Measurements from ENCODE around the gene GRK4.
A peak's percentile ranks its signal among the peaks of the same experiment; 100 is the strongest.
"Not testable (repeated sequence)": the region's sequence is repeated elsewhere in the genome, so short reads cannot be mapped to it uniquely, and the experiment has no call there.

The GRK4 gene

DNA sequence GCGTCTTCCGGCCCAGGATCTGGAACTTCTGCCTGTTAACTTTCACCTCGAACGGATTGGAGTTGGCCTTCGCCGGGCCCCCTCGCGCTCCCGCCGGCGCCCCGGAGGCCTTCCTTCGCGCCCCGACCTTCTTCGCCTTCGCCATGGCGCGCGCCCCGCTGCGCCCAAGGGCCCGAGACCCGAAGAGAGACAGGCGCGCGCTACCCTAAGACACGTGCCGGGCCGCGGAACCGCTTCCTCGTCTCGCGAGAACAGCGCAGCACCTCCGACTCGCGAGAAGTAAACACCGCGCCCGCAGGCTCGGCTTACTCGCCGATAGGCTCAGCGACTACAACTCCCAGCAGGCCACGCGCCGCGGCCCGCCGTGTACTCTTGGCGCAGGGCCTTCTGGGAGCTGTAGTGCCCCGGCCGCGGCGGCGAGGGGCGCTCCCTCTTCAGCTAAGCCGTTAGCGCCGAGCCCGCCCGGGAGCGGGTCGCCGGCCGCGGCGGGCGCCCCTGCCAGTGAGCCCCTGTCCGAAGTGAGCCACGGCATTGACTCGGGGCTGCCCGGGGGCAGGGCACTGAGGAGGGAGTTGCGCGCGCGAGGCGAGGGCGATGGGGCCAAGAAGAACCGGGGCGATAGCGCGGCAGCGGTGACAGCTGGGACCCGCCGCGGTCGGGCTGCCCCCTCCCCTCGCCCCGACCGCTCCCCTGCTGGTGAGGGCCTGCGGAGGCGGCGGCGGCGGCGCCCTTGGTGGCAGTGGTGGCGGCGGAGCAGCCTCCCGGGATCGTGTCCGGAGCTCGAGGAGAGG, at the start of gene GRK4, which contains the start of gene NOP14:
Gene GRK4, plus strand, starts transcription at position 397 of the 791 bp plus-strand sequence. CDS start 500 bp downstream, outside the sequence.
Gene NOP14, minus strand, starts transcription at position 232 of the 791 bp plus-strand sequence. Its CDS starts 87 bp downstream, at position 145.
- peak; percentile 95 for DNase-seq
- no peaks in the 10 kb centered on the region for H3K9me3 Mint-ChIP-seq
- H3K4me3 Mint-ChIP-seq, result peak within 1 kb of the TSS; percentile 93
- H3K27me3 Mint-ChIP-seq (ENCODE audit: low read depth, poor library complexity), result peaks cover 6% of the 10 kb centered on the region
- H3K27ac Mint-ChIP-seq, result peak within 1 kb of the TSS; percentile 99
- peaks cover 9% of the 10 kb centered on the region for H3K36me3 Mint-ChIP-seq (ENCODE audit: low read depth)
- H3K4me1 Mint-ChIP-seq, result peaks cover 48% of the 10 kb centered on the region
- TF ChIP-seq, protein P1, sequence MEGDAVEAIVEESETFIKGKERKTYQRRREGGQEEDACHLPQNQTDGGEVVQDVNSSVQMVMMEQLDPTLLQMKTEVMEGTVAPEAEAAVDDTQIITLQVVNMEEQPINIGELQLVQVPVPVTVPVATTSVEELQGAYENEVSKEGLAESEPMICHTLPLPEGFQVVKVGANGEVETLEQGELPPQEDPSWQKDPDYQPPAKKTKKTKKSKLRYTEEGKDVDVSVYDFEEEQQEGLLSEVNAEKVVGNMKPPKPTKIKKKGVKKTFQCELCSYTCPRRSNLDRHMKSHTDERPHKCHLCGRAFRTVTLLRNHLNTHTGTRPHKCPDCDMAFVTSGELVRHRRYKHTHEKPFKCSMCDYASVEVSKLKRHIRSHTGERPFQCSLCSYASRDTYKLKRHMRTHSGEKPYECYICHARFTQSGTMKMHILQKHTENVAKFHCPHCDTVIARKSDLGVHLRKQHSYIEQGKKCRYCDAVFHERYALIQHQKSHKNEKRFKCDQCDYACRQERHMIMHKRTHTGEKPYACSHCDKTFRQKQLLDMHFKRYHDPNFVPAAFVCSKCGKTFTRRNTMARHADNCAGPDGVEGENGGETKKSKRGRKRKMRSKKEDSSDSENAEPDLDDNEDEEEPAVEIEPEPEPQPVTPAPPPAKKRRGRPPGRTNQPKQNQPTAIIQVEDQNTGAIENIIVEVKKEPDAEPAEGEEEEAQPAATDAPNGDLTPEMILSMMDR (IDR thresholded peaks at IDR 0.05), result peak; percentile 20

DNA sequence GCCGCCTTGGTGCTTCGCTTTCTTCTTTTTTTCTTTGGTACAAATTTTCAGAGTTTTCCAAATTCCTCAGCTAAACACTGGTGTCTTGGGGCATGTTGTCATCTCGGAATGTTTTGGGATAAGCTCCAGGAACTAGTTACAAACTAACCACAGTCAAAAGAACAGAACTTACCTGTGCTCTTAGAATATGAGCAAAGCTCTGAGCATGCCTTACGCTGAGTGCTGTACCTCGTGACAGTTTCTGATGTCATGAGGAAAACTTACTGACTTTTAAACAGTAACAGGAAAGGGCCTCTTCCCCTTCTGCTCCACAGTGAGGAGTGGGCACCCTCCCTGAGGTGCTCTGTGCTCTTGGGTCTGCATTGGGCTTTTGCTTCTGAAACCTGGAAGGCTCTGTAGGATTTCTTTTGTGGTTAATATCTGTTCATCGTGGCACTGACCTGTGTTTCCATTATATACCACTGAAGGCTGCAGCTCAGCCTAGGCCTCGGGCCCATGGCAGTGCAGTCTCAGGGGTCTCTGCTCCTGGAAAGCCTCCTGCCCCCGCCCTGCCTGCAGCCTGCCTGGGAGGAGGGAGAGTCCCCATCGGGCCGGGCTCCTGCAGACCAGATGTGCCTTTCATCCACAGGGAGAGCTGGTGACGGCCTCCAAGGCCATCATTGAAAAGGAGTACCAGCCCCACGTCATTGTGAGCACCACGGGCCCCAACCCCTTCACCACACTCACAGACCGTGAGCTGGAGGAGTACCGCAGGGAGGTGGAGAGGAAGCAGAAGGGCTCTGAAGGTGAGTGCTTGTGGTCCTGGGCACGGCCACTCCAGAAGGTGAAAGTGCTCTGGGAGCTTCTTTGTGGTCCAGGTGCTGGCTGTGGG, 48.9 kb upstream of the GRK4 start:
- Mint-ChIP-seq H3K36me3 (ENCODE audit: low read depth) (peaks cover 82% of the 10 kb centered on the region), H3K27me3 (ENCODE audit: low read depth, poor library complexity) (peaks cover 3% of the 10 kb centered on the region), H3K4me3 (no peak overlapping the region), H3K4me1 (no peaks in the 10 kb centered on the region), H3K9me3 (peaks cover 31% of the 10 kb centered on the region), H3K27ac (peak overlapping the region; percentile 71)
- TF ChIP-seq, protein P1 (IDR thresholded peaks at IDR 0.05), result no peak
- DNase-seq, result no peak

DNA sequence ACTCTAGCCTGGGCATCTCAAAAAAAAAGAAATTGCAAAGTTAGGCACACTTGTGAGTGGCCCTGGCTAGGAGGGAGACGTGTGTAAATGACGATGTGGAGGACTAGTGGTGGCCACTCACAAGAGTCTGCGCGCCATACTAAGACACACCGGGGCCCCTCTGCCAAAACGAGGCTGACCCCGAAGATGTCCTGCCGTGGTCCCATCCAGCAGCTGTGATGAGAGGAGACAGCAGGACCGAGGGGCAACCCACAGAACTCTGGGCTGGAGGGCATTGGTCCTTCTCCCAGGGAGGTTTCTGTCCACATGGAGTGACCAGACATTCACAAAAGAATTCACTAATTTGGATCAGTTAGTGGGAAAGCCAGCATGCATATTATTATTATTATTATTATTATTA, 47.6 kb upstream of the GRK4 start:
- Mint-ChIP-seq H3K4me1 (no peaks in the 10 kb centered on the region), H3K9me3 (peaks cover 44% of the 10 kb centered on the region), H3K27me3 (ENCODE audit: low read depth, poor library complexity) (peaks cover 3% of the 10 kb centered on the region), H3K27ac (no peak overlapping the region), H3K4me3 (no peak overlapping the region), H3K36me3 (ENCODE audit: low read depth) (peaks cover 84% of the 10 kb centered on the region)
- TF ChIP-seq, protein P1 (IDR thresholded peaks at IDR 0.05), result no peak
- no peak for DNase-seq

DNA sequence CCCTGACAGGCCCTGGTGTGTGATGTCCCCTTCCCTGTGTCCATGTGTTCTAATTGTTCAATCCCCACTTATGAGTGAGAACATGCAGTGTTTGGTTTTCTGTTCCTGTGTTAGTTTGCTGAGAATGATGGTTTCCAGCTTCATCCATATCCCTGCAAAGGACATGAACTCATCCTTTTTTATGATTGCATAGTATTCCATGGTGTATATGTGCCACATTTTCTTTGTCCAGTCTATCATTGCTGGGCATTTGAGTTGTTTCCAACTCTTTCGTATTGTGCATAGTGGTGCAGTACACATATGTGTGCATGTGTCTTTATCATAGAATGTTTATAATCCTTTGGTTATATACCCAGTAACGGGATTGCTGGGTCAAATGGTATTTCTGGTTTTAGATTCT, 46.7 kb upstream of the GRK4 start:
- H3K36me3 Mint-ChIP-seq (ENCODE audit: low read depth), result peaks cover 88% of the 10 kb centered on the region
- H3K4me3 Mint-ChIP-seq; H3K27me3 Mint-ChIP-seq (ENCODE audit: low read depth, poor library complexity); H3K4me1 Mint-ChIP-seq; DNase-seq; H3K27ac Mint-ChIP-seq: not testable (repeated sequence)
- peaks cover 50% of the 10 kb centered on the region for H3K9me3 Mint-ChIP-seq

DNA sequence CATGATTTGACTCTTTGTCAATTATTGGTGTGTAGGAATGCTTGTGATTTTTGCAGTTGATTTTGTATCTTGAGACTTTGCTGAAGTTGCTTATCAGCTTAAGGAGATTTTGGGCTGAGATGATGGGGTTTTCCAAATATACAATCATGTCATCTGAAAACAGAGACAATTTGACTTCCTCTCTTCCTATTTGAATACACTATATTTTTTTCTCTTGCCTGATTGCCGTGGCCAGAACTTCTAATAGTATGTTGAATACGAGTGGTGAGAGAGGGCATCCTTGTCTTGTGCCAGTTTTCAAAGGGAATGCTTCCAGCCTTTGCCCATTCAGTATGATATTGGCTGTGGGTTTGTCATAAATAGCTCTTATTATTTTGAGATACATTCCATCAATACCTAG, 45.1 kb upstream of the GRK4 start:
- DNase-seq; H3K27me3 Mint-ChIP-seq (ENCODE audit: low read depth, poor library complexity); H3K4me3 Mint-ChIP-seq; H3K27ac Mint-ChIP-seq: not testable (repeated sequence)
- Mint-ChIP-seq H3K9me3 (peaks cover 53% of the 10 kb centered on the region), H3K4me1 (peaks cover 16% of the 10 kb centered on the region), H3K36me3 (ENCODE audit: low read depth) (peaks cover 94% of the 10 kb centered on the region)

DNA sequence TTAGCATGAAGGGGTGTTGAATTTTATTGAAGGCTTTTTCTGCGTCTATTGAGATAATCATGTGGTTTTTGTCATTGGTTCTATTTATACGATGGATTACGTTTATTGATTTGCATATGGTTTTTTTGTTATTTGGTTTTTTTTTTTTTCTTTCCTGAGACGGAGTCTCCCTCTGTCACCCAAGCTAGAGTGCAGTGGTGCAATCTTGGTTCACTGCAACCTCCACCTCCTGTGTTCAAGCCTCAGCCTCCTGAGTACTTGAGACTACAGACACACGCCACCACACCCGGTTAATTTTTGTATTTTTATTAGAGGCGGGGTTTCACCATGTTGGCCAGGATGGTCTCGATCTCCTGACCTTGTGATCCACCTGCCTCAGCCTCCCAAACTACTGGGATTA, 44.7 kb upstream of the GRK4 start:
- peaks cover 53% of the 10 kb centered on the region for H3K9me3 Mint-ChIP-seq
- H3K36me3 Mint-ChIP-seq (ENCODE audit: low read depth), result peaks cover 95% of the 10 kb centered on the region
- not testable (repeated sequence) for H3K27ac Mint-ChIP-seq; DNase-seq; H3K4me3 Mint-ChIP-seq; H3K27me3 Mint-ChIP-seq (ENCODE audit: low read depth, poor library complexity)
- peaks cover 20% of the 10 kb centered on the region for H3K4me1 Mint-ChIP-seq

DNA sequence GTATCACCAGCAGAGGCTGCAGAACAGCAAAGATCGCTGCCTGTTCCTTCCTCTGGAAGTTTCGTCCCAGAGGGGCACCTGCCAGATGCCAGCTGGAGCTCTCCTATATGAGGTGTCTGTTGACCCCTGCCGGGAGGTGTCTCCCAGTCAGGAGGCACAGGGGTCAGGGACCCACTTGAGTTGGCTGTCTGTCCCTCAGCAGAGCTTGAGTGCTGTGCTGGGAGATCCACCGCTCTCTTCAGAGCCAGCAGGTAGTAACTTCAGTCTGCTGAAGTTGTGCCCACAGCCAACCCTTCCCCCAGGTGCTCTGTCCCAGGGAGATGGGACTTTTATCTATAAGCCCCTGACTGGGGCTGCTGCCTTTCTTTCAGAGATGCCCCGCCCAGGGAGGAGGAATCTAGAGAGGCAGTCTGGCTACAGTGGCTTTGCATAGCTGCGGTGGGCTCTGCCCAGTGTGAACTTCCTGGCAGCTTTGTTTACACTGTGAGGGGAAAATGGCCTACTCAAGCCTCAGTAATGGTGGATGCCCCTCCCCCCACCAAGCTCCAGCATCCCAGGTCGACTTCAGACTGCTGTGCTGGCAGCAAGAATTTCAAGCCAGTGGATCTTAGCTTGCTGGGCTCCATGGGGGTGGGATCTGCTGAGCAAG, 40.8 kb upstream of the GRK4 start:
- peaks cover 41% of the 10 kb centered on the region for H3K9me3 Mint-ChIP-seq
- H3K4me3 Mint-ChIP-seq; DNase-seq; H3K27me3 Mint-ChIP-seq (ENCODE audit: low read depth, poor library complexity): not testable (repeated sequence)
- H3K36me3 Mint-ChIP-seq (ENCODE audit: low read depth), result peaks cover 81% of the 10 kb centered on the region
- H3K4me1 Mint-ChIP-seq, result peaks cover 29% of the 10 kb centered on the region
- H3K27ac Mint-ChIP-seq, result peak overlapping the region; percentile 11
